OCI-LY3 (cell line): ENCODE results near the gene ZFR2.

ENCODE experiments used
- H2AFZ ChIP-seq: fragments of 200-600, 300-600 bp; shearing (Covaris generic); 2 replicates; pipeline ENCODE4 v1.6.0; 2014; ENCODE audit warnings: antibody characterized with exemption, low read depth, low read length
- H3K27ac ChIP-seq: fragments of 200-600, 300-600 bp; sonication (generic); 2 replicates; pipeline ENCODE4 v1.5.1; 2014; ENCODE audit warnings: mild to moderate bottlenecking, low read length, moderate library complexity, mixed read lengths
- H3K27me3 ChIP-seq: fragments of 200-600, 300-600 bp; sonication (generic); 2 replicates; pipeline ENCODE4 v1.6.1; 2014; ENCODE audit warnings: low read depth, low read length, mixed read lengths
- H3K36me3 ChIP-seq: fragments of 200-600, 300-600 bp; sonication (generic); replicated peaks from 2 replicates; pipeline ENCODE3; 2014; ENCODE audit warnings: low read depth, low read length, mixed read lengths
- H3K4me1 ChIP-seq: fragments of 300-600, 200-600 bp; sonication (generic); 2 replicates; pipeline ENCODE4 v1.6.1; 2014; ENCODE audit warnings: low read length, mixed read lengths
- H3K4me2 ChIP-seq: fragments of 200-600, 300-600 bp; sonication (generic); 2 replicates; pipeline ENCODE4 v1.6.1; 2014; ENCODE audit warnings: low read length, mixed read lengths
- H3K4me3 ChIP-seq: fragments of 300-600, 200-600 bp; sonication (generic); 2 replicates; pipeline ENCODE4 v1.5.1; 2014; ENCODE audit warnings: antibody characterized with exemption, mild to moderate bottlenecking, low read length, moderate library complexity
- H3K79me2 ChIP-seq: fragments of 300-600, 200-600 bp; shearing (Covaris generic); 2 replicates; pipeline ENCODE4 v1.6.1; 2014; ENCODE audit warnings: mild to moderate bottlenecking, low read length, mixed read lengths
- H3K9ac ChIP-seq: fragments of 300-600, 200-600 bp; shearing (Covaris generic); 2 replicates; pipeline ENCODE4 v1.6.0; 2014; ENCODE audit warnings: mild to moderate bottlenecking, low read length, moderate library complexity
- H3K9me3 ChIP-seq: fragments of 200-600, 300-600 bp; shearing (Covaris generic); 2 replicates; pipeline ENCODE4 v1.6.1; 2014; ENCODE audit warnings: low read length, mixed read lengths; ENCODE audit not compliant: insufficient read depth
- H4K20me1 ChIP-seq: fragments of 200-600, 300-600 bp; sonication (generic); 2 replicates; pipeline ENCODE4 v1.6.1; 2016; ENCODE audit warnings: low read length, mixed read lengths; ENCODE audit not compliant: insufficient read depth
- CTCF ChIP-seq: fragments of 200-600, 300-600 bp; sonication (generic); IDR thresholded peaks from 2 replicates; pipeline ENCODE4 v1.5.1; 2014; ENCODE audit warnings: antibody characterized with exemption, low read length, low read depth
- EZH2phosphoT487 ChIP-seq: fragments of 200-600 bp; shearing (Covaris generic); IDR thresholded peaks from 2 replicates; pipeline ENCODE4 v1.6.1; 2018; ENCODE audit warnings: antibody characterized with exemption, mixed run types, low read depth

ZFR2 gene

GRCh38 chr19:3776479-3777040 lies 92.3 kb downstream of the ZFR2 start:
- Histone ChIP-seq H3K27me3 (no peaks in the 10 kb centered on the region), H3K4me3 (no peak overlapping the region), H3K36me3 (no peaks in the 10 kb centered on the region), H2AFZ (no peak overlapping the region), H3K4me2 (no peak overlapping the region), H3K27ac (no peak overlapping the region), H3K4me1 (no peaks in the 10 kb centered on the region), H3K79me2 (no peaks in the 10 kb centered on the region), H3K9me3 (peaks cover 7% of the 10 kb centered on the region; the same call in 1 of the 2 replicates), H3K9ac (no peak overlapping the region), H4K20me1 (no peaks in the 10 kb centered on the region)
- TF ChIP-seq CTCF (no peak), EZH2phosphoT487 (no peak)

- Histone ChIP-seq H3K79me2 (no peaks in the 10 kb centered on the region), H3K27ac (no peak overlapping the region), H3K36me3 (no peaks in the 10 kb centered on the region), H4K20me1 (no peaks in the 10 kb centered on the region), H3K27me3 (no peaks in the 10 kb centered on the region), H2AFZ (no peak overlapping the region), H3K9me3 (0 out of 2 replicates have a peak, but pooled peaks cover under 1% of the 10 kb centered on the region), H3K9ac (no peak overlapping the region), H3K4me1 (no peaks in the 10 kb centered on the region), H3K4me3 (no peak overlapping the region), H3K4me2 (no peak overlapping the region)
- TF ChIP-seq CTCF, result no peak
- no peak for TF ChIP-seq EZH2phosphoT487
Measured at GRCh38 chr19:3775831-3776230, 93.0 kb downstream of the ZFR2 start.

- no peak overlapping the region for H3K9ac ChIP-seq
- TF ChIP-seq CTCF (no peak), EZH2phosphoT487 (no peak)
- no peak overlapping the region for H3K4me2 ChIP-seq
- H3K27me3 ChIP-seq, result no peaks in the 10 kb centered on the region
- H4K20me1 ChIP-seq, result no peaks in the 10 kb centered on the region
- no peak overlapping the region for H2AFZ ChIP-seq
- H3K79me2 ChIP-seq, result no peaks in the 10 kb centered on the region
- H3K9me3 ChIP-seq, result no peaks in the 10 kb centered on the region
- H3K4me1 ChIP-seq, result no peaks in the 10 kb centered on the region
- no peaks in the 10 kb centered on the region for H3K36me3 ChIP-seq
- H3K4me3 ChIP-seq, result no peak overlapping the region
- H3K27ac ChIP-seq, result no peak overlapping the region
Measured at GRCh38 chr19:3775374-3775711, 93.5 kb downstream of the ZFR2 start.

- Histone ChIP-seq H4K20me1 (no peaks in the 10 kb centered on the region), H3K79me2 (no peaks in the 10 kb centered on the region), H3K9me3 (no peaks in the 10 kb centered on the region), H2AFZ (no peak overlapping the region), H3K9ac (no peak overlapping the region), H3K4me2 (no peak overlapping the region), H3K27ac (no peak overlapping the region), H3K4me1 (no peaks in the 10 kb centered on the region), H3K27me3 (no peaks in the 10 kb centered on the region), H3K4me3 (no peak overlapping the region), H3K36me3 (no peaks in the 10 kb centered on the region)
- no peak for TF ChIP-seq EZH2phosphoT487
- TF ChIP-seq CTCF, result no peak
Measured at GRCh38 chr19:3774621-3775373, 94.0 kb downstream of the ZFR2 start.
